Measurements from ENCODE around the gene RALBP1.

The RALBP1 gene

DNA sequence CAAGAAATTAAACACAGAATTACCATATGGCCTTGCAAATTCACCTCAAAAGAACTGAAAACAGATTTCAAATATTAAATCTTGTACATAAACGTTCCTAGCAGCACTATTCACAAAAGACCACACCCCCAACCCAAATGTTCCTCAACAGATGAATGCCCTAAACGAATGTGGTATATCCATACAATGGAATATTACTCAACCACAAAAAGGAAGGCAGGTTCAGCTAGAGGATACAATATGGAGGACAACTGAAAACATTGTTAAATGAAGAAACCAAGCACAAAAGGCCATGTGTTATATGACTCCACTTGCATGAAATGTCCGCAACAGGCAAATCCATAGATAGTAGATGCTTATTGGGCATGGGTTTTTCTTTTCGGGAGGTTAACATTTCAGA, 77.3 kb downstream of the RALBP1 start:
- no peak for FAIRE-seq

- no peak for FAIRE-seq
Measured at GRCh38 chr18:9557250-9557943, 82.1 kb downstream of the RALBP1 start.

GRCh38 chr18:9558387-9559064, 83.2 kb downstream of the RALBP1 start:
- no peak for FAIRE-seq

GRCh38 chr18:9559253-9559652, 83.9 kb downstream of the RALBP1 start:
- no peak for FAIRE-seq

DNA sequence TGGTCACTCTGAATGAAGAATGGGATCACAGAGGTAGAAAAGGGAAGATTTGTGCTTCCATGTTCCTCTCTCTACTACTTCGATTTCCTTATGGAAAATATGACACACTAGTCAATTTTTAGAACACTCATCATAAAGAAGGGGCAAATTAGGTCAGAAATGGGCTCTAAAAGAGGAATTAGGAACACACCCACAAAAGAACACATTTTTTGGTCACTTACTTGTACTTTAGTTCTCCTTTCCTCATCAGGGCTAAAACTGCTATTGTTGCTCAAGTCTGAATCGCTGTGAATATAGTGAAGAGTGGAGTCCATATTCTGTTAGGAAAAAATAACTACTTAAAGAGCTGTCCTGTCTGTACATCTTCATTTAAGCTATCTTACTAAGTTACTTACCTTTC, 86.4 kb downstream of the RALBP1 start:
- no peak for FAIRE-seq

DNA sequence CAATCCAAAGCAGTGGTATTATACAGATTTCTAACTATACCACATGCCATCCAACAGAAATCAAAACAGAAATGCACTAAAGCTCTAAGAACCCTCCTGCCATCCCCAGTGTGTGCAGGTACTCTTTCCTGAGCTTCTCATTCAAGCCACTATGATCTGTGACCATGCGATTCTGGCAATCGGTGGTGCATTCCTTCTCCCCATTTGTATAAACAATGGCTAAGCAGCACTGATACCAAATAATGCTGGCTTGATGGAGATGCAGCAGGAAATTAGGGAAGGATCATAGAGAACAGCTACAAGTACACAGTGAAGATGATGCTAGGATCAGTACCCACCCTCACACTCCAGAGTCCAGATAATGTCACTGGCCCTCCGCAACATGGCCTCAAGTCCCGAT, 87.3 kb downstream of the RALBP1 start:
- FAIRE-seq = no peak

- no peak for FAIRE-seq
Measured at GRCh38 chr18:9563331-9563730, 88.0 kb downstream of the RALBP1 start.

GRCh38 chr18:9565407-9565806, 90.1 kb downstream of the RALBP1 start:
- no peak for FAIRE-seq

DNA sequence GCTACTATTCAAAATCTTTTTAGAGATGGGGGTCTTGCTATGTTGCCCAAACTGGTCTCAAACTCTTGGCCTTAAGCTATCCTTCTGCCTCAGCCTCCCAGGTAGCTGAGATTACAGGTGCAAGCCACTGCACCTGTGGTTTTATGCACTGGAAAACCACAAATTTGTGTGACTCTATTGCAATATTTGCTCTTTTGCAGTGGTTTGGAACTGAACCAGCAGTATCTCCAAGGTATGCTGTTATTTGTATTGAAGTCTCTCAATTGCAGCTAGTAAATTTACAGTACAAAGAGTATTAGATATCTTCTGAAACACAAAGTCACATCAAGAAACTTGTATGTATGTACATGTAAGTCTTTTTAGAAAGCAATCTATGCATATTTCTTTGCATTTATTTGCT, 92.9 kb downstream of the RALBP1 start:
- FAIRE-seq = no peak

DNA sequence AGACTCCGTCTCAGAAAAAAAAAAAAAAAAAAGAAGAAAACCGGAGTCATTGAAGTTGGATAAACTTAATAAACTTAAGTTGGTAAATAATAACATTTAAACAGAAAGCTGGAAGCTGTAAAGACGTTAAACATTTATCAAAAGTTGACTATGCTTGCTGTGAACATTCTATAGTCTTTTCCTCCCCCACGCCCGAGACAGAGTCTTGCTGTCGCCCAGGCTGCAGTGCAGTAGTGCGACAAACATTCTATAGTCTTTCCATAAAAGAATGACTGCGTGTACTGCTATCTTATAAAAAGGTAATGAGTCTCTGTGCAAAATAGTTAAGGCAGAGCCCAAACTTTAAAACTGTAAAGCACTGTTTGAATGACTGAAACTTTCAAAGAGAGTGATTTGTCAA, 93.9 kb downstream of the RALBP1 start:
- no peak for FAIRE-seq

DNA sequence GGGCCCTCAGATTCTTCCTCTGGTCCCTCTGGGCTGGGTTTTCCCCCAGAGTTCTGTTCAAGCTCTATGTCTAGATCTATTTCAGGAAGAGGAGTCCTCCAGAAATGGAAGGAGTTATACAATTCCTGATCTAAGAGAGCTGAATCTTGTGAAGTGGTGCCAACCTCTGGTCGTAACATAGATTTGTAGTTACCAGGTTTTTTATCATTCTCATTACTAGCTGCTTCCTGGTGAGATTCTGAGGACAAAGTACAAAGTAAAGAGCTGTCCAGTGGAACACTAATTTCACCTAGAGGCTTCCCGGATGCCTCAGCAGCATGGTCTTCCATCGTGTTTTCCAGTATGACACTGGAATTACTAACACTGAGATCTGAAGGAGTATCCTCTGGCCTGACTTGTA, 94.9 kb downstream of the RALBP1 start:
- FAIRE-seq = no peak

DNA sequence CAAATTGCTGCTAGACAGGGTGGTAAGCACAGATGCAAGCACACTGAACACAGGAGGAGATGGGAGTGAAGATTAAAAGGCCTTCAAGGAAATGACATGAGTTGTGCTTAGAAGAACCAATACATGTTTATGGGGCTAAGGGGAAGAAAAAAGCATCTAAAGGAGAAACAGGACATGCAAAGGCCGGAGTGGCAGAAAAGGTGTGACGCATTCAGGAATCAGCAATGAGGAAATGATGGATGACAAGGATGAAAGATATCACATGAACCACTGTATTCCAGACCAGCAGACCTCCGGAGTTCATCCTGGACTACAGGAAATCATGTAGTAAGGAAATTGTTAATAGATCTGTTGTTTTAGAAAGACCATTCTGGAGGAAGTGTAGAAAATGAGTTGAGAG, 96.2 kb downstream of the RALBP1 start:
- FAIRE-seq = no peak

DNA sequence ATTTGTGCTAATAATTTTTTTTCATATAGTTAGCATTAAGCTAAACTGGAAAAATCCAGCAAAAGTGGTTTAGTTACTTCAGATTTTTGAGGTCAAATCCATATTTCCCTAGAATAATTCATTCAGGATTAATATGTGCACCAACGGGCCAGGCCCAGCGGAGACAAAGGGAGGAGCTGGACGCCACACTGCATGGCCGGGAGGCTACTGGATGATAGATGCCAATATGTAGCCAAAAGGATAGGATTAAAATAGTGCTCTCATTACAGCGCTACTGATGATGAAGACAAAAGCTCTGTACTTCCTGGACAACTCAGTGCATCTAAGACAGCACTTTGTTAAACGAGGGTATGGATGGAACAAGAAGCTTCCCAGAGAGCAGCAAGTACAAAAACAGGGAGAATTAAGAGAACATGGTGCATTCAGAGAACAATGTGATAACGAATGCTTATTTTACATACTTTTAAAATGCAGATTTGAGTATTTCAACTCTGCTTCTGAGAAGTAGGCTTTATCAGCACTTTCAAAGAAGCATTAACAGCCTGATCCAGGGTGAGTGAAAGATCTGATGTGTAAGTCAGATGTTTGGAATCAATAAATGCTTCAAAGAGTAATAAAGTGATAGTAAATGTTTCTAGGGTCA, 99.3 kb downstream of the RALBP1 start:
- FAIRE-seq = no peak

DNA sequence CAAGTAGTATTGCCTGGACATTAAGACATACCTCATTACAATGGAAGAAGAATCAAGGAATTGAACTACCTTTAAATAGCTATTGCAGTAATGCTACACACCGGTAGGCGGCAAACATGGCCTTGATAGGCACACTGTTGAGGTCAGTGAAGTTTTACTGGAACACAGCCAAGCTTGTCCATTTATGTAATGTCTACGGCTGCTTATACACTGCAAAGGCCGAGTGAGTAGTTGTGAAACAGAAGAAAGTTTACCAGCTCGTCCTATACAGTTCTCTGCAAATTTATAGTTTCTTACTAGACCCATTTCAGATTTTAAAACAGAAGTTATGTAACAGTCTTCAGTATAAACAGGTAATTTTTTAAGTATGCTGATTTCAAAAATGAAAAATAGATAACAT, 100.2 kb downstream of the RALBP1 start:
- no peak for FAIRE-seq

GRCh38 chr18:9577361-9577760, 102.0 kb downstream of the RALBP1 start:
- no peak for FAIRE-seq

GRCh38 chr18:9578306-9578705, 103.0 kb downstream of the RALBP1 start:
- FAIRE-seq = no peak

GRCh38 chr18:9581667-9582066, 106.4 kb downstream of the RALBP1 start:
- no peak for FAIRE-seq

- FAIRE-seq = no peak
Measured at GRCh38 chr18:9586814-9587213, 111.5 kb downstream of the RALBP1 start.

Data from endometrium (tissue), 2 donors.